Neural cell (in vitro differentiated cells): ENCODE data around the gene FAM76B.

Source experiments
- EP300 ChIP-seq: fragments of 450-650 bp; conservative IDR thresholded peaks from 2 replicates; pipeline ENCODE4 v1.6.1; 2014; ENCODE audit warnings: antibody characterized with exemption, mild to moderate bottlenecking, moderate library complexity; ENCODE audit not compliant: poor library complexity, severe bottlenecking
- EZH2 ChIP-seq: fragments of 200-600, 300-800 bp; shearing (Covaris generic), sonication (generic); IDR thresholded peaks from 2 replicates; pipeline ENCODE4 v1.6.1; 2014; ENCODE audit warnings: antibody characterized with exemption, low read length, borderline replicate concordance, mild to moderate bottlenecking; ENCODE audit not compliant: insufficient read depth, poor library complexity, severe bottlenecking
- MXI1 ChIP-seq: fragments of 450-650 bp; conservative IDR thresholded peaks from 2 replicates; pipeline ENCODE4 v1.6.1; 2014; ENCODE audit warnings: antibody characterized with exemption, mild to moderate bottlenecking; ENCODE audit not compliant: poor library complexity, severe bottlenecking
- RAD21 ChIP-seq: fragments of 450-650 bp; conservative IDR thresholded peaks from 2 replicates; pipeline ENCODE4 v1.6.1; 2014; ENCODE audit warnings: antibody characterized with exemption, mild to moderate bottlenecking, moderate library complexity
- SMC3 ChIP-seq: fragments of 450-650 bp; conservative IDR thresholded peaks from 2 replicates; pipeline ENCODE4 v1.6.1; 2014; ENCODE audit warnings: antibody characterized with exemption, mild to moderate bottlenecking, moderate library complexity; ENCODE audit not compliant: poor library complexity
- TF ChIP-seq, protein P1 (sequence below): fragments of 450-650 bp; IDR thresholded peaks from 2 replicates; pipeline ENCODE4 v1.5.1; 2014; ENCODE audit warnings: antibody characterized with exemption, mild to moderate bottlenecking, moderate library complexity; ENCODE audit not compliant: poor library complexity, severe bottlenecking
- TF ChIP-seq, protein P2 (sequence below): IDR thresholded peaks from 2 replicates; pipeline ENCODE4 v1.6.1; 2012; ENCODE audit warnings: borderline replicate concordance

DNA sequence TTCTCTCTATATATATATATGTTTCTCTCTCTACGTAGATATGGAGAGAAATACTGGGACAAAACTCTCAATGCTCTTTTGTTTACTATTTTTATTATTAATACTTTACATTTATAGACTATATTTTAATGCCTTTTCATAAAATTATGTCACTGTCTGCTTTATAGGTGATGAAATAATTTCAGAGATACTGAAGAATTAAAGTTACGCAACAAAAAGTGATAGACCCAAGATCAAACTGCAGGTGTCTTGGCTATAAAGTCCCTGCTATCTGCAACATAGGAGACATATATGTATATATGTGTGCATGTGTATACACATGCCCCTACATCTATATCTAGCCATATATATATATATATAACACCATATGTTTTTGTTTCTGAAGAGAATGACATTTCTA is 60.8 kb downstream of the FAM76B start:
- TF ChIP-seq SMC3 (no peak), EZH2 (no peak), EP300 (no peak), MXI1 (no peak), RAD21 (no peak)
- TF ChIP-seq, protein P1, sequence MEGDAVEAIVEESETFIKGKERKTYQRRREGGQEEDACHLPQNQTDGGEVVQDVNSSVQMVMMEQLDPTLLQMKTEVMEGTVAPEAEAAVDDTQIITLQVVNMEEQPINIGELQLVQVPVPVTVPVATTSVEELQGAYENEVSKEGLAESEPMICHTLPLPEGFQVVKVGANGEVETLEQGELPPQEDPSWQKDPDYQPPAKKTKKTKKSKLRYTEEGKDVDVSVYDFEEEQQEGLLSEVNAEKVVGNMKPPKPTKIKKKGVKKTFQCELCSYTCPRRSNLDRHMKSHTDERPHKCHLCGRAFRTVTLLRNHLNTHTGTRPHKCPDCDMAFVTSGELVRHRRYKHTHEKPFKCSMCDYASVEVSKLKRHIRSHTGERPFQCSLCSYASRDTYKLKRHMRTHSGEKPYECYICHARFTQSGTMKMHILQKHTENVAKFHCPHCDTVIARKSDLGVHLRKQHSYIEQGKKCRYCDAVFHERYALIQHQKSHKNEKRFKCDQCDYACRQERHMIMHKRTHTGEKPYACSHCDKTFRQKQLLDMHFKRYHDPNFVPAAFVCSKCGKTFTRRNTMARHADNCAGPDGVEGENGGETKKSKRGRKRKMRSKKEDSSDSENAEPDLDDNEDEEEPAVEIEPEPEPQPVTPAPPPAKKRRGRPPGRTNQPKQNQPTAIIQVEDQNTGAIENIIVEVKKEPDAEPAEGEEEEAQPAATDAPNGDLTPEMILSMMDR = no peak
- TF ChIP-seq, protein P2, sequence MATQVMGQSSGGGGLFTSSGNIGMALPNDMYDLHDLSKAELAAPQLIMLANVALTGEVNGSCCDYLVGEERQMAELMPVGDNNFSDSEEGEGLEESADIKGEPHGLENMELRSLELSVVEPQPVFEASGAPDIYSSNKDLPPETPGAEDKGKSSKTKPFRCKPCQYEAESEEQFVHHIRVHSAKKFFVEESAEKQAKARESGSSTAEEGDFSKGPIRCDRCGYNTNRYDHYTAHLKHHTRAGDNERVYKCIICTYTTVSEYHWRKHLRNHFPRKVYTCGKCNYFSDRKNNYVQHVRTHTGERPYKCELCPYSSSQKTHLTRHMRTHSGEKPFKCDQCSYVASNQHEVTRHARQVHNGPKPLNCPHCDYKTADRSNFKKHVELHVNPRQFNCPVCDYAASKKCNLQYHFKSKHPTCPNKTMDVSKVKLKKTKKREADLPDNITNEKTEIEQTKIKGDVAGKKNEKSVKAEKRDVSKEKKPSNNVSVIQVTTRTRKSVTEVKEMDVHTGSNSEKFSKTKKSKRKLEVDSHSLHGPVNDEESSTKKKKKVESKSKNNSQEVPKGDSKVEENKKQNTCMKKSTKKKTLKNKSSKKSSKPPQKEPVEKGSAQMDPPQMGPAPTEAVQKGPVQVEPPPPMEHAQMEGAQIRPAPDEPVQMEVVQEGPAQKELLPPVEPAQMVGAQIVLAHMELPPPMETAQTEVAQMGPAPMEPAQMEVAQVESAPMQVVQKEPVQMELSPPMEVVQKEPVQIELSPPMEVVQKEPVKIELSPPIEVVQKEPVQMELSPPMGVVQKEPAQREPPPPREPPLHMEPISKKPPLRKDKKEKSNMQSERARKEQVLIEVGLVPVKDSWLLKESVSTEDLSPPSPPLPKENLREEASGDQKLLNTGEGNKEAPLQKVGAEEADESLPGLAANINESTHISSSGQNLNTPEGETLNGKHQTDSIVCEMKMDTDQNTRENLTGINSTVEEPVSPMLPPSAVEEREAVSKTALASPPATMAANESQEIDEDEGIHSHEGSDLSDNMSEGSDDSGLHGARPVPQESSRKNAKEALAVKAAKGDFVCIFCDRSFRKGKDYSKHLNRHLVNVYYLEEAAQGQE = no peak
